Motor neuron (in vitro differentiated cells): ENCODE measurements around the gene DUOXA1. TPM values are rescaled to one million over a fixed set of nuclear protein-coding genes. Genes with fewer than 3 reads are reported as not detected.

ENCODE experiments used
- ATAC-seq, 8 experiments: fragments of 200-7000 bp; cut with Tn5 transposase; replicated peaks in 6 of 8; 2 replicates each; pipeline ENCODE4 v1.8.0; 2021; ENCODE audit warnings: mild to moderate bottlenecking in 8 of 8, moderate library complexity in 8 of 8
- H3K27ac ChIP-seq, 2 donors: fragments of 250-450 bp; sonication (Bioruptor Pico); 2 replicates each; pipeline ENCODE4 v1.9.0; 2021; ENCODE audit warnings: antibody characterized with exemption in 2 of 2, mild to moderate bottlenecking in 2 of 2, moderate library complexity in 1 of 2
- H3K4me1 ChIP-seq, 2 donors: fragments of 250-450 bp; sonication (Bioruptor Pico); replicated peaks in 1 of 2; 2 replicates each; pipeline ENCODE4 v1.6.1; 2021; ENCODE audit warnings: antibody characterized with exemption in 2 of 2, mild to moderate bottlenecking in 2 of 2, moderate library complexity in 1 of 2
- H3K4me3 ChIP-seq, 5 donors: fragments of 250-450 bp; sonication (Bioruptor Pico); 2 replicates each; pipeline ENCODE4 v1.9.0; 2021; ENCODE audit warnings: antibody characterized with exemption in 5 of 5, mild to moderate bottlenecking in 5 of 5, moderate library complexity in 4 of 5
- WGBS, 10 experiments: fragments of 450-650 bp; shearing (Covaris generic); methylation state at CpG; one replicate each; pipeline ENCODE4 v1.0.0; 2022; 5-methylcytosine and 5-hydroxymethylcytosine counted together
- in situ Hi-C, 9 experiments: fragments of 400-800 bp; cut with MboI; loops; one replicate each; pipeline ENCODE4 v1.15.0; 2021; ENCODE audit warnings: low sequenced_read_pairs in 9 of 9, low pct_unique_long_range_greater_than_20kb in 2 of 9; ENCODE audit not compliant: unreplicated experiment in 9 of 9
- total RNA-seq, 8 experiments: library from RNA; unstranded; fragments of 300-600 nt; gene quantifications; 2 replicates each; pipeline versions ENCODE4 v1.2.3 to v1.2.4, GENCODE V29; 2022

Gene DUOXA1
- total RNA-seq, 8 experiments from 2014 or later = 0.05 to 3.3 (median 0.48) TPM; not detected in 2

DNA sequence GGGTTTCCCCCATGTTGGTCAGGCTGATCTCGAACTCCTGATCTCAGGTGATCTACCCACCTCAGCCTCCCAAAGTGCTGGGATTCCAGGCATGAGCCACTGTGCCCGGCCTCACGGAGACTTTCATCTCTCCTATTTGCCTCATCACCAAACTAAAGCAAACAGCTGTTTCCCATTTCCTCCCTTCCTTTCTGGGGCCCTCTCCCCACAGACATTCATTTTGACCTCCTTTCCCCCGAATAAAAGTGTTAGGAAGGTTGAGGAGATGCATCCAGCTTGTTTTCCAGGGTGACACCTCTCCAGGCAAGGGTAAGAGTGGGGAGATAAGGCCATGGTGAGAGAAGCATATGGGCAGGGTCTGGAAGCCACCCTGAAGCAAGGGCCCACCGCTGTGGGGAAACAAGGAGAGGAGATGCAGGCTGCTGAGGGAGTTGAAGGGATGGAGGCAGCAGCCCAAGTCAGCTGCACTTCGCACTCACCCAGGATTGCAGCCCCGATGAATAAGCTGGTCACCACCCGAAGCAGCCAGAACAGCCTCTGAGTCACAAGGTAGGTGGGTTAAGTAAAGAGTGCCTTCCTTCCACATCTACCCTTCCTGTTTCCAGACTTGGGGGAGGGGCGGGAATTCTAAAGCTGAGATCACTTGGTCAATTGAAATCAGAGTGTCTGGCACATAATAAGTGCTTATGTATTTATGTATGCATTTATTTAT, 7.8 kb downstream of the DUOXA1 start:
- WGBS, 10 experiments = 0 to 61% (median 24%) methylated on average over 2 to 7 of the region's 9 CpGs; no CpG with 5 or more reads in 2 of the 10 experiments
- peak in 2 of 8 experiments; percentile 69 to 75 for ATAC-seq
- in situ Hi-C loops = no loop called here

GRCh38 chr15:45121020-45121419, 8.7 kb downstream of the DUOXA1 start:
- no peak for ATAC-seq
- in situ Hi-C loops = no loop called here
- H3K27ac ChIP-seq = no peak overlapping the region
- no peak overlapping the region for H3K4me3 ChIP-seq
- 14 to 90% (median 69%) methylated on average over 1 to 2 of the region's 3 CpGs; no CpG with 5 or more reads in 4 of the 10 experiments for WGBS, 10 experiments
- peaks cover 0 to 3% of the 10 kb centered on the region in 2 donors for H3K4me1 ChIP-seq

More for the DNA sequence above, 7.8 kb downstream of the DUOXA1 start:
- Histone ChIP-seq H3K4me3 (no peak overlapping the region), H3K4me1 (peaks cover 0 to 3% of the 10 kb centered on the region in 2 donors), H3K27ac (no peak overlapping the region)

GRCh38 chr15:45120081-45120972, 9.4 kb downstream of the DUOXA1 start:
- ATAC-seq = no peak
- no peak overlapping the region for H3K4me3 ChIP-seq
- H3K27ac ChIP-seq = no peak overlapping the region
- WGBS, 10 experiments = 66 to 100% (median 84%) methylated on average over 1 to 6 of the region's 10 CpGs; no CpG with 5 or more reads in 5 of the 10 experiments
- H3K4me1 ChIP-seq = peaks cover 0 to 3% of the 10 kb centered on the region in 2 donors
- in situ Hi-C loops = no loop called here

GRCh38 chr15:45118996-45119395, 10.7 kb downstream of the DUOXA1 start:
- Histone ChIP-seq H3K4me3 (no peak overlapping the region), H3K27ac (no peak overlapping the region), H3K4me1 (peaks cover 0 to 4% of the 10 kb centered on the region in 2 donors)
- 54 to 100% (median 80%) methylated on average over 1 to 4 of the region's 5 CpGs; no CpG with 5 or more reads in 3 of the 10 experiments for WGBS, 10 experiments
- ATAC-seq = no peak
- in situ Hi-C loops = no loop called here

DNA sequence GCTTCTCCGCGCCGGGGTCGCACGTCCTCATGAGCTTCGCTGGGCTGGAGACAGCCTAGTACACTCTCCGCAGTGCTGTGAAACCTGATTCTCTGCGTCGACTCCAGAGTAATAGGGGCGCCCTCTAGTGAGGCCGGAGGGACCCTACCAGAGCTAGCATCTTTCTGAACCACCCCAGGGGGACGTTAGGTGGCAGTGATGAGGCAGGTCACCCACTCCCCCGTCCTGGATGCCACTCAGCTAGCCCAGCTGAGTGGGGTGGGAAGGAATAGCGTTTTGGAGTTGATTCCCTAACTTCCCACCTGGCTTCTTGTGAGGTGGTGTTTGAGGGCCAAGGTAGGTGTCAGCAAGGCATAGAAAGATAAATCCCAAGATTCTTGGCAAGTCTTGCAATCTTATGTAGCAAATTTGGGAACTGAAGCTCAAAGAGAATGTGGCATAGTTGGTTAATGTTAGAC, 11.5 kb downstream of the DUOXA1 start:
- in situ Hi-C loops = no loop called here
- 0 to 10% (median 3%) methylated on average over 2 to 8 of the region's 14 CpGs; no CpG with 5 or more reads in 5 of the 10 experiments for WGBS, 10 experiments
- ATAC-seq = peak; percentile 90 to 100 (median 99)
- H3K4me3 ChIP-seq = peak overlapping the region in 3 of 5 donors; percentile 12 to 22 (median 14)
- H3K27ac ChIP-seq = no peak overlapping the region
- peaks cover 0 to 5% of the 10 kb centered on the region in 2 donors for H3K4me1 ChIP-seq

GRCh38 chr15:45117308-45118130, 12.2 kb downstream of the DUOXA1 start:
- H3K4me1 ChIP-seq = peaks cover 0 to 9% of the 10 kb centered on the region in 2 donors
- in situ Hi-C loops = no loop called here
- WGBS, 10 experiments = 0 to 100% (median 43%) methylated on average over 1 to 7 of the region's 33 CpGs; no CpG with 5 or more reads in 3 of the 10 experiments
- no peak overlapping the region for H3K27ac ChIP-seq
- H3K4me3 ChIP-seq = peak overlapping the region in 3 of 5 donors; percentile 12 to 22 (median 14)
- ATAC-seq = peak; percentile 15 to 57 (median 48)

DNA sequence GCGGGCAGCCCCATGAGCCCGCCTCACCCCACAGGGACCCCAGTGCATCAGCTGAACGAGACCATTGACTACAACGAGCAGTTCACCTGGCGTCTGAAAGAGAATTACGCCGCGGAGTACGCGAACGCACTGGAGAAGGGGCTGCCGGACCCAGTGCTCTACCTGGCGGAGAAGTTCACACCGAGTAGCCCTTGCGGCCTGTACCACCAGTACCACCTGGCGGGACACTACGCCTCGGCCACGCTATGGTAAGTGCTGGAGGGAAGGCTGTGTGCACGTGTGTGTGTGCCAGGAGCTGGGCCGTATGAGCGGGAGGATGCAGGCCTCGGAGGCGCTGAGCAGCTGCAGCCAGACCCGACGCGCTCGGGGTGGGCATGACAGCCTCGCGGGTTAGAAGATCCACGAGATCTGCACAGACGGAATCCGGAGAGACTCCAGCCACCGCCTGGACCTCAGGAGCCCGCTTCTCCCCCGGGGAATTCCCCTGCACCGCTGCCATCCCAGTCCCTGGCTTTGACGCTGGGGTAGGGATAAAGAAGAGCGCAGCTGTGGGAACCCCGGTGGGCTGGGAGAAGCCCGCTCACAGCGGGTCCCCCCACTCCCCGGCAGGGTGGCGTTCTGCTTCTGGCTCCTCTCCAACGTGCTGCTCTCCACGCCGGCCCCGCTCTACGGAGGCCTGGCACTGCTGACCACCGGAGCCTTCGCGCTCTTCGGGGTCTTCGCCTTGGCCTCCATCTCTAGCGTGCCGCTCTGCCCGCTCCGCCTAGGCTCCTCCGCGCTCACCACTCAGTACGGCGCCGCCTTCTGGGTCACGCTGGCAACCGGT, 13.0 kb downstream of the DUOXA1 start:
- Histone ChIP-seq H3K27ac (no peak overlapping the region), H3K4me3 (no peak overlapping the region), H3K4me1 (peaks cover 0 to 9% of the 10 kb centered on the region in 2 donors)
- WGBS, 10 experiments = 6 to 33% (median 18%) methylated on average over 3 to 21 of the region's 65 CpGs; no CpG with 5 or more reads in 4 of the 10 experiments
- ATAC-seq = peak in 3 of 8 experiments; percentile 6 to 8 (median 8)
- in situ Hi-C loops = no loop called here

- ATAC-seq = no peak
- in situ Hi-C loops = no loop called here
- H3K27ac ChIP-seq = no peak overlapping the region
- peaks cover 0 to 9% of the 10 kb centered on the region in 2 donors for H3K4me1 ChIP-seq
- 0 to 70% (median 25%) methylated on average over 1 to 4 of the region's 19 CpGs; no CpG with 5 or more reads in 5 of the 10 experiments for WGBS, 10 experiments
- no peak overlapping the region for H3K4me3 ChIP-seq
These were observed 13.6 kb downstream of the DUOXA1 start for GRCh38 chr15:45116006-45116481.

DNA sequence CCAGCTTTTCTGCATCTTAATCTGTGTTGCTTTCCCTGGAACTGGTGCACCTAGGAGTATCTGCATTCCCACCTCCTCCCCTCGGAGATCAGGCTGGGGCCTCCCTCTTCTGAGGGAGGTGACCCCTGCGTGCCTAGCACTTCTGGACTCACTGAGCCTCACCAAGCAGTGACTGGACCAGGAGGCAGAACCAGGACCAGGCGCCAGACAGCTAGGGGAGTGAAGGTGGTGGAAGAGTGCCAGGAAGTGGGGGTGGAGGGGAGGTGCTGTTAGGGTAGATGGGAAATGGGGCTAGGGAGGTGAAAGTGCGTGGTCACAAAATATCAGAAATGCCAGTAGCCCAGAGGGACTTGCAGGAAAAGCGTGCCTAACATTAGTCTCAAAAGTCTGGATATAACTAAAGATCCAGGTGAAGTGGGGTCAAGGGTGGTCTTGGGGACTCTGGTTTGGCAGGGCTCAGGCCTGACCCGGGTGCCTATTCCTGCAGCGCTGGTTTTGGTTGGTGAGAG, 14.3 kb downstream of the DUOXA1 start:
- no peak for ATAC-seq
- in situ Hi-C loops = no loop called here
- Histone ChIP-seq H3K4me3 (no peak overlapping the region), H3K4me1 (peaks cover 0 to 9% of the 10 kb centered on the region in 2 donors), H3K27ac (no peak overlapping the region)
- WGBS, 10 experiments = 0 to 66% (median 31%) methylated on average over 2 to 3 of the region's 7 CpGs; no CpG with 5 or more reads in 6 of the 10 experiments

DNA sequence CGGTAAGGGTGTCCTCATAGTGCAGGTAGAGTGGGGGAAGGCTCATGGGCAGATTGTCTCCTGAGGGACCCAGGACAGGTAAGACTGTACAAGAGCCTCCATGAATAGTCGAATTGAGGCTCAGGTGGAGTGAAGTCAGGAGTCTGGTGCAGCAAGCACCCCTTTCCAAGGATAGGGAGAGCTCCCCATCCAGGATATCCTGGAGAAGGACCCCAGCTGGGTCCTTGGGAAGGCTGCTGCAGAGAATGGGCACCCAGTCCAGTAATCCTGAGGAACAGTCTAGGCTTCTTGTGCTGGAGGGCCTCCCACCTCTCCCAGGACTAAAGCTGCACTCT, 15.0 kb downstream of the DUOXA1 start:
- H3K4me3 ChIP-seq = no peak overlapping the region
- H3K4me1 ChIP-seq = peaks cover 0 to 9% of the 10 kb centered on the region in 2 donors
- no peak overlapping the region for H3K27ac ChIP-seq
- 0% methylated on average over 1 of the region's 2 CpGs; no CpG with 5 or more reads in 7 of the 10 experiments for WGBS, 10 experiments
- ATAC-seq = no peak
- in situ Hi-C loops = no loop called here

GRCh38 chr15:45114076-45114750, 15.5 kb downstream of the DUOXA1 start, which contains the start of the genes DUOX2 and DUOXA2:
DUOX2 (minus strand) TSS chr15:45114172; CDS start chr15:45113411, 761 bp downstream.
DUOXA2 (plus strand) TSS chr15:45114326; CDS start chr15:45114606, 280 bp downstream.
- peak in 3 of 8 experiments; percentile 3 to 12 (median 9) for ATAC-seq
- no peak within 1 kb of the TSS for H3K27ac ChIP-seq
- peak within 1 kb of the TSS in 3 of 5 donors; percentile 2 to 15 (median 9) for H3K4me3 ChIP-seq
- in situ Hi-C loops = no loop called here
- peaks cover 0 to 9% of the 10 kb centered on the region in 2 donors for H3K4me1 ChIP-seq
- WGBS, 10 experiments = 0 to 6% (median 2%) methylated on average over 3 to 18 of the region's 42 CpGs; no CpG with 5 or more reads in 3 of the 10 experiments
